A549 treated with dexamethasone at 1 μM for 4 hours (cell line): ENCODE measurements around the gene CLECL1. TPM values are rescaled to one million over a fixed set of nuclear protein-coding genes. Genes with fewer than 3 reads are reported as not detected.

Experiments
- total RNA-seq: library from RNA; stranded (reverse); fragments of 200-300 nt; extraction: Qiagen RNA extraction; gene quantifications from 5 replicates; pipeline ENCODE4 v1.2.3, GENCODE V29; 2022

CLECL1 gene
- not detected in 5 replicates for total RNA-seq

DNA sequence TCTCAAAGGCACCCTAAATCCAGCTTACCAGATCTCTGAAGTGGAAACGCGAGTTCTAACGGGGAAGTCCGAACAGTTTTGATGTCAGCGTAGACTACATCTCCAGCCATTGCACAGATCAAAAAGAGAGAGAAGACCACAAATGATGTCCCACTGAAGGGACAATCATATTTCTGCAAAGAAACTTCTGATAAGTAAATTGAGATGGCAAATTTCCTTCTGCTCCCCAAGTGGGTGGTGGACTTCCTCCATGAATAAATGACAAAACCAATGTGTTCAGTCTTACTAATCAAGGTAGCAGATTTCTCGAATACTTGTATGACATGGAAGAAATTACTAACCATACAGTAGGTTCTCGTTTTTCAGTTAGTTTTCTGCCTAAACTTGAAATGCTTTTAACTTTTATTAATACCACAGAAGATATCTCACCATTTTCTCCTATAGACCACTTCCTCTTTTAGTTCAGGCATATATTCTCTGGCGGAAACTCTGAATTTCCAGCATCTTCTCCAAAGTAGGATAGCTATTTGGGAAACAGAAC, at the start of gene CLECL1:
CLECL1 (minus strand) TSS at position 177 of the 541 bp plus-strand sequence.

DNA sequence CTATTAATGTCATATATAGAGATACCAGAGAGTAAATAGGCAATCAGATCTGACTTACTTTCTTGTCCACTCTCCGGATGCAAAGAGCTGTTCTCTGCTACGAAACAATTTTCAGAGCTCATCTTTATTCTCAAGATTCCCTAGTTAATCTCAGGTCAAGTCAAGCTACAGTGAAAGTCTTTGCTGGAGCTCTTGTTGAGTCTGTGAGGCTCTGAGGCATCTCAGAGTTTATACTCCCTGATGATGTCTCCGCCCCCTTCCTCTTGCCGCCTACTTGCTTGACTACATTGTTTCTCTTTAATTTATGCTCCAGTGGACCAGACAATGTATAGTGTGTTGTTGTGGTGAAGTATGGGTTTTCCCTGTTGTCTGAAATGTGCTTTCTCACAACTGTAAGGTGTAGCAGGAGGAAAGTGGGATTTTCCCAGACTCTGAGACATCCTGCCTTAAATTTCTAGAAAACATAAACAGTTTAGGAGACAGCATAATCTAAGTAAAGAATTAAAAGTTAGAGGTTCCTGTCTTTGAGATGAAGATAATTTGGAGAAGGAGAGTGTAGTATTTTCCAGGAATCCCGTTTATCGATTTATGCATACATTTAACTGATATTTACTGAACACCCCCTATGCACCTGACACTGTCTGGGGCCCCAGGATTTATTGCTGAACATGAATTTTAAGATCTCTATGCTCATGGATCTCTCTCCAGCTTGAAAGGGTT, 28.0 kb upstream of the CLECL1 start, which contains the start of gene CD69:
CD69 (minus strand) TSS at position 203 of the 720 bp plus-strand sequence; CDS start at position 122, 81 bp downstream.

Other genes with a start within 250 kb of the CLECL1 start
- not detected in 5 replicates for gene KLRB1, start 125.2 kb downstream of the CLECL1 start, total RNA-seq
- 0.32 to 0.97 TPM (median 0.50 TPM) in 5 replicates for gene CLEC2D, start 63.4 kb downstream of the CLECL1 start, total RNA-seq
- not detected in 5 replicates for gene CD69, start 27.8 kb upstream of the CLECL1 start, total RNA-seq
- not detected in 5 replicates for gene KLRF1, start 94.4 kb upstream of the CLECL1 start, total RNA-seq
- 0.94 to 1.7 TPM (median 1.1 TPM) in 5 replicates for gene CLEC2B, start 136.3 kb upstream of the CLECL1 start, total RNA-seq
- not detected in 5 replicates for gene KLRF2, start 148.4 kb upstream of the CLECL1 start, total RNA-seq
- gene CLEC2A, start 199.3 kb upstream of the CLECL1 start, total RNA-seq = not detected in 5 replicates
- not detected in 5 replicates for gene CLEC12A, start 238.3 kb upstream of the CLECL1 start, total RNA-seq